ENCODE measurements around the gene OPN1SW.

OPN1SW gene

DNA sequence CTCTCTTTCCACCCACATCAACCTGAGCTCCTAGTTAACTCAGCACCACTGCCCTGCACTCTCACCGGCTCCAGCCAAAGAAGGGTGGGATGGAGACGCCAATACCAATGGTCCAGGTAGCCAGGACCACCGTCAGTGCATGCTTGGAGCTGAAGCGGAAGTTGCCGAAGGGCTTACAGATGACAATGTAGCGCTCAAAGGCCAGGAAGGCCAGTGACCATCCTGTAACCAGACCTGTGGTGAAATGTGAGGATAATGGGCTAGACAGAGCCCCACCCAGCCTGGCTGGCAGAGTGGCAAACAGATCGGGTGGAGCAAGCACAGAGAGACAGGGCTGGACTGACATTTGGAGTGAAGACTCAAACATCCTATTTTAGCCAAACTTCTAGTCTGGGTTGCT, 673 bp downstream of the OPN1SW start:
- no peaks in the 10 kb centered on the region for H3K9me3 ChIP-seq (ENCODE audit: insufficient read depth, low read depth, low read length)
- H3K27me3 ChIP-seq (ENCODE audit: insufficient read depth, low read length, poor library complexity, severe bottlenecking): no peaks in the 10 kb centered on the region
- H4K20me1 ChIP-seq (ENCODE audit: insufficient read depth, low read length, poor library complexity, severe bottlenecking): no peaks in the 10 kb centered on the region
- no peak for TF ChIP-seq EZH2phosphoT487 (IDR thresholded peaks at IDR 0.05; ENCODE audit: borderline replicate concordance)
- TF ChIP-seq, protein P1, sequence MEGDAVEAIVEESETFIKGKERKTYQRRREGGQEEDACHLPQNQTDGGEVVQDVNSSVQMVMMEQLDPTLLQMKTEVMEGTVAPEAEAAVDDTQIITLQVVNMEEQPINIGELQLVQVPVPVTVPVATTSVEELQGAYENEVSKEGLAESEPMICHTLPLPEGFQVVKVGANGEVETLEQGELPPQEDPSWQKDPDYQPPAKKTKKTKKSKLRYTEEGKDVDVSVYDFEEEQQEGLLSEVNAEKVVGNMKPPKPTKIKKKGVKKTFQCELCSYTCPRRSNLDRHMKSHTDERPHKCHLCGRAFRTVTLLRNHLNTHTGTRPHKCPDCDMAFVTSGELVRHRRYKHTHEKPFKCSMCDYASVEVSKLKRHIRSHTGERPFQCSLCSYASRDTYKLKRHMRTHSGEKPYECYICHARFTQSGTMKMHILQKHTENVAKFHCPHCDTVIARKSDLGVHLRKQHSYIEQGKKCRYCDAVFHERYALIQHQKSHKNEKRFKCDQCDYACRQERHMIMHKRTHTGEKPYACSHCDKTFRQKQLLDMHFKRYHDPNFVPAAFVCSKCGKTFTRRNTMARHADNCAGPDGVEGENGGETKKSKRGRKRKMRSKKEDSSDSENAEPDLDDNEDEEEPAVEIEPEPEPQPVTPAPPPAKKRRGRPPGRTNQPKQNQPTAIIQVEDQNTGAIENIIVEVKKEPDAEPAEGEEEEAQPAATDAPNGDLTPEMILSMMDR (conservative IDR thresholded peaks at IDR 0.05; ENCODE audit: low read length): no peak
- H3K4me3 ChIP-seq (ENCODE audit: low read length, poor library complexity, severe bottlenecking): no peak overlapping the region
- H3F3A ChIP-seq (ENCODE audit: low read depth): no peaks in the 10 kb centered on the region
- H3K4me2 ChIP-seq (ENCODE audit: low read depth, low read length, poor library complexity, severe bottlenecking): no peak overlapping the region
- H3K79me2 ChIP-seq (ENCODE audit: insufficient read depth, low read length): no peaks in the 10 kb centered on the region
- H3K9me2 ChIP-seq (replicated peaks; ENCODE audit: low read depth, low read length): no peaks in the 10 kb centered on the region
- no peak overlapping the region for H3K9ac ChIP-seq (ENCODE audit: low read depth, low read length, poor library complexity, severe bottlenecking)
- peaks cover 28% of the 10 kb centered on the region; the same call in 1 of the 2 replicates for H3K36me3 ChIP-seq (ENCODE audit: insufficient read depth, low read length)
- no peak overlapping the region for H2AFZ ChIP-seq (ENCODE audit: low read length)
- no peaks in the 10 kb centered on the region for H3K4me1 ChIP-seq (ENCODE audit: insufficient read depth, low read length, poor library complexity, severe bottlenecking)

DNA sequence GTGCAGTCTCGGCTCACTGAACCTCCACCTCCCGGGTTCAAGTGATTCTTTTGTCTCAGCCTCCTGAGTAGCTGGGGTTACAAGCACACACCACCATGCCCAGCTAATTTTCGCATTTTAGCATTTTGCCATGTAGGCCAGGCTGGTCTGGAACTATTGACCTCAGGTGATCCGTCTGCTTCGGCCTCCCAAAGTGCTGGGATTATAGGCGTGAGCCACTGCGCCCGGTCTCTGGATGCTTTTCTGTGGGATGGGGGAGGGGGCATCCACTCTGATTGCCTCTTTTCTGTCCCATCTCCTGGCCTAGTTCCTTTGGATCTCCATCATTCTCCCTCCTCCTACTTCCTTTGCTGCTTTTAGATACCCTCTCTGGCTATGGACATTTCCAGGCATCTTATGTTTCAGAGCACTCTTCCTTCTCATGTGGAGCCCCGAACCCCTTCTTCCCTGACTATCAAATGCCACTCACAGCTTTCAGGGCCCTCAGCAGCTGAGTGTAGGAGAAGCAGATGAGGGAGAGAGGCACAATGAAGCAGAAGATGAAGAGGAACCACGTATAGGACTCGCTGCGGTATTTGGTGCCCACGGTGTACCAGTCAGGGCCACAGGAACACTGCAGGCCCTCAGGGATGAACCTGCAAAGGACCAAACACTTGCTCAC, 1.4 kb downstream of the OPN1SW start:
- Histone ChIP-seq H3K9me2 (replicated peaks; ENCODE audit: low read depth, low read length) (no peaks in the 10 kb centered on the region), H3K79me2 (ENCODE audit: insufficient read depth, low read length) (no peaks in the 10 kb centered on the region), H3K36me3 (ENCODE audit: insufficient read depth, low read length) (peaks cover 36% of the 10 kb centered on the region; the same call in 1 of the 2 replicates), H3K27me3 (ENCODE audit: insufficient read depth, low read length, poor library complexity, severe bottlenecking) (no peaks in the 10 kb centered on the region), H3K4me3 (ENCODE audit: low read length, poor library complexity, severe bottlenecking) (no peak overlapping the region), H2AFZ (ENCODE audit: low read length) (no peak overlapping the region), H3K9ac (ENCODE audit: low read depth, low read length, poor library complexity, severe bottlenecking) (no peak overlapping the region), H3F3A (ENCODE audit: low read depth) (no peaks in the 10 kb centered on the region), H3K9me3 (ENCODE audit: insufficient read depth, low read depth, low read length) (no peaks in the 10 kb centered on the region), H3K4me1 (ENCODE audit: insufficient read depth, low read length, poor library complexity, severe bottlenecking) (no peaks in the 10 kb centered on the region), H4K20me1 (ENCODE audit: insufficient read depth, low read length, poor library complexity, severe bottlenecking) (no peaks in the 10 kb centered on the region), H3K4me2 (ENCODE audit: low read depth, low read length, poor library complexity, severe bottlenecking) (no peak overlapping the region)
- TF ChIP-seq EZH2phosphoT487 (IDR thresholded peaks at IDR 0.05; ENCODE audit: borderline replicate concordance): no peak
- TF ChIP-seq, protein P1 (conservative IDR thresholded peaks at IDR 0.05; ENCODE audit: low read length): no peak

DNA sequence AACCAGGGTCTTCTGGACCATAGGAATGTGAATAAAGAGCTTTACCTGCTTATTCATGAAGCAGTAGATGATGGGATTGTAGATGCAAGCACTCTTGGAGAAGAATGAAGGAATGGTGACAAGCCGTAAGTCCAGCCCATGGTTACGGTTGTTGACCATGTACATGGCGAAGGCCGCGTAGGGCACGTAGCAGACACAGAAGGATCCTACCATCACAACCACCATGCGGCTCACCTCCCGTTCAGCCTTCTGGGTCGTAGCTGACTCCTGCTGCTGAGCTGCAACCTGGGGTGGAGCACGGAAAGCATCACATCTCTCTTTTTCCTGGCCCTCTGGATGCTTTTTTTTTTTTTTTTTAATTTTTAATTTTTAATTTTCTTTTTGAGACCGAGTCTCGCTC, 2.0 kb downstream of the OPN1SW start:
- H3K36me3 ChIP-seq (ENCODE audit: insufficient read depth, low read length): peaks cover 41% of the 10 kb centered on the region; the same call in 1 of the 2 replicates
- no peaks in the 10 kb centered on the region for H3F3A ChIP-seq (ENCODE audit: low read depth)
- H2AFZ ChIP-seq (ENCODE audit: low read length): no peak overlapping the region
- H3K79me2 ChIP-seq (ENCODE audit: insufficient read depth, low read length): no peaks in the 10 kb centered on the region
- H3K9me3 ChIP-seq (ENCODE audit: insufficient read depth, low read depth, low read length): no peaks in the 10 kb centered on the region
- TF ChIP-seq EZH2phosphoT487 (IDR thresholded peaks at IDR 0.05; ENCODE audit: borderline replicate concordance): no peak
- TF ChIP-seq, protein P1 (conservative IDR thresholded peaks at IDR 0.05; ENCODE audit: low read length): no peak
- H3K9ac ChIP-seq (ENCODE audit: low read depth, low read length, poor library complexity, severe bottlenecking): no peak overlapping the region
- H3K9me2 ChIP-seq (replicated peaks; ENCODE audit: low read depth, low read length): no peaks in the 10 kb centered on the region
- H3K4me1 ChIP-seq (ENCODE audit: insufficient read depth, low read length, poor library complexity, severe bottlenecking): no peaks in the 10 kb centered on the region
- no peak overlapping the region for H3K4me3 ChIP-seq (ENCODE audit: low read length, poor library complexity, severe bottlenecking)
- no peaks in the 10 kb centered on the region for H3K27me3 ChIP-seq (ENCODE audit: insufficient read depth, low read length, poor library complexity, severe bottlenecking)
- H3K4me2 ChIP-seq (ENCODE audit: low read depth, low read length, poor library complexity, severe bottlenecking): no peak overlapping the region
- H4K20me1 ChIP-seq (ENCODE audit: insufficient read depth, low read length, poor library complexity, severe bottlenecking): no peaks in the 10 kb centered on the region
